NCI-H2196 treated with DMSO at 0.1 percent for 48 hours (cell line): ENCODE results near the gene TPSG1.
"Not testable (repeated sequence)": the region's sequence is repeated elsewhere in the genome, so short reads cannot be mapped to it uniquely, and the experiment has no call there.

Experiments
- DNase-seq: peaks from one replicate; lab custom pipeline; 2025; ENCODE audit not compliant: unreplicated experiment; lab: John Stamatoyannopoulos, UW

TPSG1 gene

GRCh38 chr16:1225051-1225451 lies at the start of gene TPSG1:
Gene TPSG1, minus strand, starts transcription at chr16:1225268. Its CDS starts 16 bp downstream, at chr16:1225252.
- no peak for DNase-seq

GRCh38 chr16:1274767-1275166 lies 49.7 kb upstream of the TPSG1 start:
- no peak for DNase-seq

GRCh38 chr16:1273816-1274215 lies 48.7 kb upstream of the TPSG1 start:
- no peak for DNase-seq

- no peak for DNase-seq
Measured at GRCh38 chr16:1272453-1273198, 47.6 kb upstream of the TPSG1 start.

- DNase-seq: peak; percentile 78
Measured at GRCh38 chr16:1271724-1272413, 46.8 kb upstream of the TPSG1 start.

- DNase-seq: no peak
Measured at GRCh38 chr16:1271380-1271723, 46.3 kb upstream of the TPSG1 start.

- DNase-seq: not testable (repeated sequence)
Measured at GRCh38 chr16:1269418-1269817, 44.4 kb upstream of the TPSG1 start.

GRCh38 chr16:1265826-1266225 lies 40.8 kb upstream of the TPSG1 start:
- no peak for DNase-seq

GRCh38 chr16:1265090-1265630 lies 40.1 kb upstream of the TPSG1 start:
- DNase-seq: no peak

- no peak for DNase-seq
Measured at GRCh38 chr16:1264345-1265089, 39.4 kb upstream of the TPSG1 start.

- DNase-seq: no peak
Measured at GRCh38 chr16:1263591-1264344, 38.7 kb upstream of the TPSG1 start.

GRCh38 chr16:1262846-1263221 lies 37.8 kb upstream of the TPSG1 start:
- no peak for DNase-seq

GRCh38 chr16:1262210-1262845 lies 37.3 kb upstream of the TPSG1 start:
- DNase-seq: no peak

GRCh38 chr16:1261131-1261892 lies 36.2 kb upstream of the TPSG1 start:
- no peak for DNase-seq

- no peak for DNase-seq
Measured at GRCh38 chr16:1260101-1260680, 35.1 kb upstream of the TPSG1 start.

- no peak for DNase-seq
Measured at GRCh38 chr16:1259760-1260068, 34.6 kb upstream of the TPSG1 start.

GRCh38 chr16:1258906-1259759 lies 34.1 kb upstream of the TPSG1 start:
- DNase-seq: no peak

- DNase-seq: no peak
Measured at GRCh38 chr16:1258225-1258600, 33.1 kb upstream of the TPSG1 start.
